T-helper 2 cell (primary cell): ENCODE measurements around the gene PPIP5K2.
"Not testable (repeated sequence)": the region's sequence is repeated elsewhere in the genome, so short reads cannot be mapped to it uniquely, and the experiment has no call there.

Source experiments
- DNase-seq, 5 experiments: peaks; one replicate each; pipeline versions ENCODE4 v3.0.0 to v3.0.0-alpha.2; 2012 to 2022

Gene PPIP5K2

DNA sequence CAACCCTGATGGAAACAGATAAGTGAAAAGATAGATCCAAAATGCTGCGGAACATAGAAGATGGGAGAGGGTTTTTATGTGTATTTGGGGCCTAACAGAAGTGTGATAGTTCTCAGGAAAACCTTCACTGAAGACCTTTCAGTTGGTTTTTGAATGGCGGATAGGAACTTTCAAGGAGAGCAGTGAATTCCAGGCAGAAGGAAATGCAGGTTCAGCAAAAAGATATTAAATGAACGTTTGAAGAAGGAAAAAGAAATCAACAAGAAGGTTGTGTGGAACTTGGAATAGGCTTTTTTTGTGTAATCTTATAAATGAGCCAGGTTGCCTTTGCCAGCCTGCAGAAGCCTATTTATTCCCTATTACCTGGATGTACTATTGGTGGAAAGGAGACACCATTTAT, 2.1 kb downstream of the PPIP5K2 start:
- no peak for DNase-seq

DNA sequence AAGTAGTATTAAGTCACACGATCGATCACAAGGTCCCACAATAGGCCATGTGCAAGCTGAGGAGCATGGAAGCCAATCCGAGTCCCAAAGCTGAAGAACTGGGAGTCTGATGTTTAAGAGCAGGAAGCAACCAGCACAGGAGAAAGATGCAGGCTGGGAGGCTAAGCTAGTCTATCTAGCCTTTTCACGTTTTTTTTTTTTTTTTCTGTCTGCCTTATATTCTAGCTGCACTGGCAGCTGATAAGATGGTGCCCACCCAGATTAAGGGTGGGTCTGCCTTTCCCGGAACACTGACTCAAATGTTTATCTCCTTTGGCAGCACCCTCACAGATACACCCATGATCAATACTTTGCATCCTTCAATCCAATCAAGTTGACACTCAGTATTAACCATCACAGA, 6.5 kb downstream of the PPIP5K2 start:
- DNase-seq: no peak

DNA sequence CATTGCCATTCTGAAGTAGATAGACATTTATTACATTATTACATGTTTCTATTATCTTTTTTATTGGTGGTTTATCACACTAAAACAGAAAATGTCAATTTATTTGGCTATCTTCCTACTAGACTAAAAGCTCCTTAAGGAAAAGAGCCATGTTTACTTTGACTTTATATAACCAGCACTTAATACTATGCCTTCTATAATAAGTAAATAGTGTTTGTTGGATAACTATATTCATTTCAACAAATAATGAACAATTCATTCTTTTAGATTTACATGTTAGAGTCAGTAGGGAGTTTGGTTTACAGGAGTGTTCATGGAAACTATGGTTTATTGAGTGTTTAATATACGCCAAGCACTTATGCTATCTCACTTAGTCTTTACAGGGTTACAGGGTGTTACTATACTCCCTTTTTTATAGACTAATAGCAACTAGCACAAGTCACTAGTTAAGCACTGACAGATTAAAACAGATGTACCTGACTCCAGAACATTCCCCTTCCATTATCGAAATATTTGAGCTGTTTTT, 7.3 kb downstream of the PPIP5K2 start:
- no peak for DNase-seq

DNA sequence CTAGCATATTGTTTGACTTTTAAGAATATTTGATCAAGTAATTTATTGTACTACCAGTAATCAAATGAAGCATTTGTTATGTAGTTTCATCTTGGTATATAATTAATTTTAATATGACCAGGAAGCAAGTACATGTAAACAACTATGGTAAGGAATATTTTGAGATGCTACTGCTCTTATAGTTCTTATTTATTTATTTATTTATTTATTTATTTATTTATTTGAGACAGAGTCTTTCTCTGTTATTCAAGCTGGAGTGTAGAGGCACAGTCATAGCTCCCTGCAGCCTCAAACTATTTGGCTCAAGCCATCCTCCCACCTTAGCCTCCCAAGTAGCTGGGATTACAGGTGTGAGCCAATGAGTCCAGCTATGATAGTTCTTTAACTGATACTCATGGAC, 8.1 kb downstream of the PPIP5K2 start:
- no peak for DNase-seq

DNA sequence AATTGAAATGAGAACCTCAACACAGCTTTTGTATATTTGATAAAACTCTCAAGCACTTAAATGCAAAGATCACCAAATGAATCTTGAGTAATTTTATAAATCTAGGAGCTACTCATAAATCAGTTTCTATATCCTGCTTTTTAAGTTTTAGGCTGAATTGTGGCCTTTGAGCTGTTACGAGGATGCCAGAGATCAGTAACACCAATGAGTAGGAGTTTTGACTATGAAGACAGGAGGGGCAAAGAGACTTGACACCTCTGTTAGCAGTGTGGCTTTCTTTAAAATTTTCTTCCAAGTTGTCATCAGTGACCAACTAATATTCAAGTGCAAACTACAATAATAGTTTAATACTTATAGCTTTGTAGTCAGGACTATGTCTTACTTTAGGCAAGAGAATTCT, 12.6 kb downstream of the PPIP5K2 start:
- DNase-seq: no peak

DNA sequence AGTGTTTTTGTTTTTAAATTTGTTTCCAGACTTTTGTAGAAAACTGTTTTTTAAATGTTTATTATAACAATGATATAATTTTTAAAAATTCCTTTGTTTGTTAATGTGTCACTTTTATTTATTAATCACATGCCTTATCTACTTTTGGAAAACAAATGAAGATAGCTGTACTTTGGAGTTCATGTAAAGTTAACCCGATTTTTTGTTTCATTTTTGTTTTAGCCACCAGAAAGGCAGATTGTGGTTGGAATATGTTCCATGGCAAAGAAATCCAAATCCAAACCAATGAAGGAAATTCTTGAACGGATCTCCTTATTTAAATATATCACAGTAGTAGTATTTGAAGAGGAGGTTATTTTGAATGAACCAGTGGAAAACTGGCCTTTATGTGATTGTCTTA, 13.1 kb downstream of the PPIP5K2 start:
- no peak for DNase-seq

DNA sequence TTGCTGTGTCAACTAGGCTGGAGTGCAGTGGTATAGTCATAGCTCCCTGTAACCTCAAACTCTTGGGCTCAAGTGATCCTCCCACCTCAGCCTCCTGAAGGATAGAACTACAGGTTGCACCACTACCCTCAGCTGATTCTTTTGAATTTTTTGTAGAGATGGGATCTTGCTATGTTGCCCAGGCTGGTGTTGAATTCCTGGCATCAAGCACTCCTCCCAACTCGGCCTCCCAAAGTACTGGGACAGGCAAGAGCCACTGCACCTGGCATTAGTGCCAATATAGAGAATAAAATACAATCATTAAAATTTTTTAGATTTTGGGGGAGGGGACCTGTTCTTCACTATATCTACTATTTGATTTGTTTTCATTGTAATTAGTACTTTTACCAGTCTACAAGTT, 15.4 kb downstream of the PPIP5K2 start:
- no peak for DNase-seq

DNA sequence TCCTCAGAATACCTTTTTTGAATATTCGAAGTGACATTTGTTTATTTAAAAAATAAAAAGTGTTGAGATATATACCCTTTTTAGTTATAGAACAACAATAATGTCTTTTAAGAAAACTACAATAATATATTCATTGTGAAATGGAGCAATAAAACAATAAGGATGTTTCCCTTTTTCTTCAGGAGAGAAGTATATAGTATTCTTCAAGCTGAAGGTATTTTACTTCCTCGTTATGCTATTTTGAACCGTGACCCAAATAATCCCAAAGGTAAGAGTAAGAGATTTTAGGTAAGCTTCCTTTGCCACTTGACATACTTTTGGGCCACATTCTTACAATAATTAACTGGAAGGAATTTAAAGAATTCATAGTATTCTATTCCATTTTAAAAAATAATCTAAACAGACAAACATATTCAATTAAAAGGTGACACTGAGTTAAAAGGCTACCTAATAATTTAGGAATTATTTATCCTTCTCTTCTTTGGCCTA, 18.1 kb downstream of the PPIP5K2 start:
- DNase-seq: no peak

DNA sequence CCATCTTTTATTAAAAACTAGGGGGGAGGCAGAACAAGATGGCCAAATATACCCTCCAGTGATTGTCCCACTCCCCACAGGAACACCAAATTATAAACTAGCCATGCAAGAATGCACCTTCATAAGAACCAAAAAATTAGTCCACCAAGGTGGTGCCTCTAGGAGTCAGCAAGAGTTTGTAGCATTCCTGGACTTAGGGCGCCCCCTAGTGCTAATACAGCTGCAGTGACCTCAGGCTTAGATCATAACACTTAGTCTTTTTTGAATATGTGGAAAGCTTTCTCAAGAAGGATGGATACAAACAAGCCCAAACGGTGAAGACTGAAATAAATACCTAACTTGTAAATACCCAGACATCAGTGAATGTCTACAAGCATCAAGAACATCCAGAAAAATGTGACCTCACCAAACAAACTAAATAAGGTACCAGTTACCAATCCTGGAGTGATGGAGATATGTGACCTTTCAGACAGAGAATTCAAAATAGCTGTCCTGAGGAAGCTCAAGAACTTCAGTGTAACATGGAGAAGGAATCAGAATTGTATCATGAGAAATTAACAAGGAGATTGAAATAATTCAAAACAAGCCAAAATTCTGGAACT, 19.3 kb downstream of the PPIP5K2 start:
- peak; percentile 33 to 75 (median 67) for DNase-seq

DNA sequence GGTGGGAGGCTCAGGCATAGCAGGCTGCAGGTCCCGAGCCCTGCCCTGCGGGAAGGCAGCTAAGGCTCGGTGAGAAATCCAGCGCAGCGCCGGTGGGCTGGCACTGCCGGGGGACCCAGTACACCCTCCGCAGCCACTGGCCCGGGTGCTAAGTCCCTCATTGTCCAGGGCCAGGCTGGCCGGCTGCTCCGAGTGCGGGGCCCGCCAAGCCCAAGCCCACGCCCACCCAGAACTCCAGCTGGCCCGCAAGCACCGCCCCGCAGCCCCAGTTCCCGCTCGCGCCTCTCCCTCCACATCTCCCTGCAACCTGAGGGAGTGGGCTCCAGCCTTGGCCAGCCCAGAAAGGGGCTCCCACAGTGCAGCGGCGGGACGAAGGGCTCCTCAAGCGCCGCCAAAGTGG, 22.0 kb downstream of the PPIP5K2 start:
- DNase-seq: not testable (repeated sequence)

DNA sequence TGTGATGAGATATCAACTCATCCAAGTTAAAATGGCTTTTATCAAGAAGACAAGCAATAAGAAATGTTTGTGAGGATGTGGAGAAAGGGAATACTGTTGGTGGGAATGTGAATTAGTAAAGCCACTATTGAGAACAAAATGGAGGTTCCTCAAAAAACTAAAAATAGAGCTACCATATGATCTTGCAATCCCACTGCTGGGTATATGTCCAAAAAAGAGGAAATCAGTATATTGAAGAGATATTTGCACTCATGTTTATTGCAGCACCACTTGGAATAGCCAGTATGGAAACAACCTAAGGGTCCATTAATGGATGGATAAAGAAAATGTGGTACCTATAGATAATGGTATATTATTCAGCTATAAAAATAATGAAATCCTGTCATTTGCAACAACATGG, 25.1 kb downstream of the PPIP5K2 start:
- DNase-seq: no peak

DNA sequence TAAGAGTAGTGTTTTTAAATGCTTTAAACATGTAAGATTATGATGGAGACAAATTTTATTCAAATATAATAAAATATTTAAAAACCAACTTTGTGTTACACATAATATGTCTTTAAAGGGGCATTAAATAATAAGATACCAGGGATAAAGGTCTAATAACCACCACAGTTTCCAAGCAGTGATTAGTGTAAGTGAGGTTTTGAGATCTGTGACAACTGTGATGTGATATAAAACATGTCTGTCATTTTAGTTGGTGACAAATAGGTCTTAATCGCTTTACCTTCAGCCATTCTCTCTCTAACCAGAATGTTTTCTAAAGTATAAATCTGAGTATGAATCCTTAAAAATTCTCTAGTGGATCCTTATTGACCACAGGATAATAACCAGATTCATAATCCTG, 28.1 kb downstream of the PPIP5K2 start:
- DNase-seq: no peak

DNA sequence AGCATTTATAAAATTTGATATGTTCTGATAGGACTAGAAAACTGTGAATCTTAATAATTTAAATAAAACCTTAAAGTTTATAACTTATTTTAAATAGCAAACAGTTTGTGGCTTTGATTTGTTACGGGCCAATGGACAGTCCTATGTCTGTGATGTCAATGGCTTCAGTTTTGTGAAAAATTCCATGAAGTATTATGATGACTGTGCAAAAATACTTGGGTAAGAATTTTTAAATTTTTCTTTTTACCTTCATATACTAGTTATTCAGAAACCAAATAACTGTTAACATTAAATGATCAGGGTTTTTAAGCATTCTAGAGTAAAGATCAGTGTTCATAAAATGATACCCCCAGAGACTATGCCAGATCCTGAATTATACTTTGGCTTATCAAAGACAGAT, 31.1 kb downstream of the PPIP5K2 start:
- DNase-seq: no peak

DNA sequence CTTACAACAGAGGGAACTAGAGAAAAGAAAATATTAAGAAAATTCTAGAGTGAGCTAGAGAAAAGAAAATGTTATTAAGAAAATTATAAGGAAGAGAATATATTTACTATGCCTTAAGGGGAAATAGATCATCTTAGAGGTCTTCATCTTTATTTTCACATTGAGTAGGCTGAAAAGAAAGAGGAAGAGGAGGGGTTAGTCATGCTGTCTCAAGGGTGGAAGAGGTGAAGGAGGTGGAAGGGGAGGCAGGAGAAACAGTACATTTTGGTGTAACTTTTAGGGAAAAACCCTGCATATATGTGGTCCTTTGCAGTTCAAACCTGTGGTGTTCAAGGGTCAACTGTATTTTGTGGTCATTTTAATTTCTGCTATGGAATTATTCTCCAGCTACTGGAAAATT, 46.6 kb downstream of the PPIP5K2 start:
- no peak for DNase-seq

DNA sequence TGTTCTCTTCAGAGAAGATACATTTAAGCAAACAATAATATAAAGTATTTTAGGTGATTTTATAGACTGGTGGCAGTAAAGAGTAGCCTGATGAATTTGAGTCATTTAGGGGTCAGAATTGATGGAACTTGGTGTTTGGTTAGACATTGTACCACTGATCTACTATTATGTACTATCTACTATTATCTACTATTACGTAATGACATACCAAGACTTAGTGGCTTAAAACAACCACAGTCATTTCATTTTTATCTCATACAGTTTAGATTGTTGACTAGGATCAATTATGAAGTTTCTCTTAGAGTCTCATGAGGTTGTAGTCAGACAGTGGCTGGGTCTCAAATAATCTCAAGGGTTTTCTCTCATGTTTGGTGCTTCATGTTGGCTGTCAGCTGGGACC, 54.0 kb downstream of the PPIP5K2 start:
- DNase-seq: no peak

DNA sequence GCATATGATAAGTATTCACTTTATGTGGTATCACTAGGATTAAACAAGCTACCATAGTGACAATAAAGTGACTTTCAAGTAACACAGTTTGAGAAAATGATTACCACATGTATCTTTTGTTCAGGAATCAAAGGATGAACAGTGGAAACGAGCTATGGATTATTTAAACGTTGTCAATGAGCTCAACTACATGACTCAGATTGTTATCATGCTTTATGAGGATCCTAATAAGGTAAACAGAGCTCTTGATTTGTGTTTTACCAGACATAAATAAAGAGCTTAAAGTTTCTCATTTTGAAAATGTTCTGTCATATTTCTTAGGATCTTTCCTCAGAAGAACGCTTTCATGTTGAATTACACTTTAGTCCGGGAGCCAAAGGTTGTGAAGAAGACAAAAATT, 57.4 kb downstream of the PPIP5K2 start:
- DNase-seq: no peak

DNA sequence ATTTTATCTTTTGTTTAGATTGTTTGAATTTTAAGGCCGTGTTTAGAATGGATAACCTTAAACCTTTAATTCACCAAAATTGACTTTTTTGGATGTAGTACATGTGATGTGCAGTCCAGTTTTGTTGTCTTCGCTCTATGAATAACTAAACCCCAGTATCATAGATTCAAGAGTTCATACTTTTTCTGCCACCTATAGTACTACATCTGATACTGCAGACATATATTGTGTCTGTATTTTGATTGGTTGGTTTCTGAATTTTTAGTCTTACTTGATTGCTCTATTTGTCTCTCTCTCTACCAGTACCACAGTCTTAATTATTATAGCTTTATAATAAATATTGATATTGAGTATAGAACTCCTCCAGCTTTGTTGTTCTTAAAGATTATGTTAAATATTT, 58.1 kb downstream of the PPIP5K2 start:
- no peak for DNase-seq

DNA sequence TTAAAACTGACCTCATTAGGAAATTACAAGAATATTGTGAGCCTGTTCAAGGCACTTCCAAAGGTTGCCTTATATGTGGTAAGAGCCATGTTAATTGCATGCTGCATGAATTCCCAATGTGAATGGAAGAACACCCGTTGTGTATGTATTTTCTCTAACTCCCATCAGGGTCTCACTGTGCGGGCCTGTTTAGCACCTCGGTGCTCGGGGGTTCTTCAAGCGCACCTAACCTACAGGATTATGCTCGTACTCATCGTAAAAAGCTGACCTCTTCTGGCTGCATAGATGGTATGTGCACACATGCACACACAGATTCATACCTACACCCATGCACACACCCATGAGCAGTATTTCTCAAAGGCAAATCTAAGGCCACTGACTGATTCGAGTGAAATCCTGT, 66.1 kb downstream of the PPIP5K2 start:
- no peak for DNase-seq

DNA sequence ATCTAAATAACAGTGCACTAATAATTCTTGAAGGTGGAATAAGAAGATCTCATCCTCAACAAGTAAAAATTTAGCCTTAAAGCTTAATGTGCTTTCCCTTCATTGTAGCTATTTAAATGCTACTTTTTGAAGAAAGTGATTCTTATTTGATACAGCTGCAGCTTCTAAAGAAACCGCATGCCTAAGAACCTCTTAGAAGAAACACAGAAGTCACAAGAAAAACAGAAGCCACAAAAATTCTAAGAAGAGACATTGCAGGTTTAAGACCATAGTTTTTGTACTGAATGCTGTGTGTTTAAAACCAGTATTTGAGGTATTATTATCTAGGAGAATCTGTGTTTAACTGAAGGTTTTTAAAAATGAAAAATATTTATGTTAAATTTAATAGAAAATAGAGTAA, 68.3 kb downstream of the PPIP5K2 start:
- DNase-seq: no peak

DNA sequence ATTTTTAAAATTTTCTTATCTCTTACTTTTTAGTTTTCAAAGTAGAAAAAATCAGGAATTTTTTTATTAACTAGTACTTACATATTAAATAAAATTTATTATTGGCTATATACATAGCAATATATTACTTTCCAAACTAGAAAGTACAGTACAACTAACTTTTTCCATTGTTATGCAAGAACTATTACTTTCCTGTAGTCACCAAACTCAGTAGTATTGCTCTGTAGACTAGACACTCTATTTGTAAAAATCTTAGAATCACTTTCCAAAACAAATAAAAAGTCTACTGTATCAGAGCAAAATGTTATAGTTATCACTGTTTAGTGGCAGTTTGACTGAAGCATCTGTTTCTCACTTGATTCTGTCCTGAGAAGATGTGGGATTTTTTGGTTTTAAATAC, 83.1 kb downstream of the PPIP5K2 start:
- no peak for DNase-seq

DNA sequence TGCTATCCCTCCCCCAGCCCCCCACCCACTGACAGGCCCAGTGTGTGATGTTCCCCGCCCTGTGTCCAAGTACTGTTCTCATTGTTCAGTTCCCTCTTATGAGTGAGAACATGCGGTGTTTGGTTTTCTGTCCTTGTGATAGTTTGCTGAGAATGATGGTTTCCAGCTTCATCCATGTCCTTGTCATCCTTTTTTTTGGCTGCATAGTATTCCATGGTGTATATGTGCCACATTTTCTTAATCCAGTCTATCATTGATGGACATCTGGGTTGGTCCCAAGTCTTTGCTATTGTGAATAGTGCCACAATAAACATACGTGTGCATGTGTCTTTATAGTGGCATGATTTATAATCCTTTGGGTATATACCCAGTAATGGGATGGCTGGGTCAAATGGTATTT, 84.9 kb downstream of the PPIP5K2 start:
- DNase-seq: not testable (repeated sequence)

DNA sequence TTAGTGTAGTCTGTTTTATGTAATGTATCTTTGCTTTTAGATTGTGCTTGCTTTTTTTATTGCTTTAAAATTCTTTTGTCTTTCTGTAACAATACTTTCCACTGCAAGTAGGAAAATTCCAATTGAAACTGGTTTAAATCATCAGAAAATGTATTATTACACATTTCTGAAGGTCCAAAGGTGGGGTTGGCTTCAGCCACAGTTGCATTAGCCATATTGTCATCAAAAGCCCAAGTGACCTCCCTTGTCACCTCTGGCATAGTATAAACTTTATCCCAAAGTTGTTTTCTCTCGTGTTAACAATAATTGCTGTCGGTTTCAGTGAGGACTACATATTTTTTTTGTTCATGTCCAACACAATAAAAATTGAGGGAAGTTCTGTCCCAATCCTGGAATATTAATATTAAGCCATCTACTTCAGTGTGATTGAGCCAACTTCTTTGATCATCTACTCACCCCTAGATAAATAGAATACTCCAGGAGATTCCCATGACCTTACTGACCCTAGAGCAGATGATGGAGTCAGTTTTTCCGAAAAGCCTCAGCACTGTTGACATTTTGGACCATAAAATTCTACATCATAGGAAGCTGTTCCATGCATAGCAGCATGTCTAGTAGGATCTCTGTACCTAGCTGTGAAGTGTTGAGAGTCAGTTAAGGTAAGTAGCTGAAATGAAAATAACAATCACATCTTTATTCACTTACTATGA, 86.0 kb downstream of the PPIP5K2 start:
- DNase-seq: no peak

DNA sequence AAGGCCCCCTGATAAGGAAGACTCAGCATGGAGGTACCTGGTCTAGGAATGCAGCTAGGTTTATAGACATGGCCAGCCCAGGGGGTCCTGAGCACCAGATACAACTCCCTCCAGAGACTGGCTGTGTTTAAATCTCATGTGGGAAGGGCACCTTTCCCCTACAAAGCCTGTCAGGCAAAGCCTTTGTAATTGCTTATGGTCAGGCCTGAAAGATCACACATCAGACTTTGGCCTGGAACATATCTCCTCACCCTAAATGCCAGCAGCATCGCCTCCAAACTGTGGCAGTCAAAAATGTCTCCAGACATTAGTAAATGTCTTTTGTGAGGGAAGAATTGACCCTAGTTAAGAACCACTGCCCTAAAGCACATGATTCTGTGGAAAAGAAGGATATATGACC, 86.9 kb downstream of the PPIP5K2 start:
- no peak for DNase-seq

DNA sequence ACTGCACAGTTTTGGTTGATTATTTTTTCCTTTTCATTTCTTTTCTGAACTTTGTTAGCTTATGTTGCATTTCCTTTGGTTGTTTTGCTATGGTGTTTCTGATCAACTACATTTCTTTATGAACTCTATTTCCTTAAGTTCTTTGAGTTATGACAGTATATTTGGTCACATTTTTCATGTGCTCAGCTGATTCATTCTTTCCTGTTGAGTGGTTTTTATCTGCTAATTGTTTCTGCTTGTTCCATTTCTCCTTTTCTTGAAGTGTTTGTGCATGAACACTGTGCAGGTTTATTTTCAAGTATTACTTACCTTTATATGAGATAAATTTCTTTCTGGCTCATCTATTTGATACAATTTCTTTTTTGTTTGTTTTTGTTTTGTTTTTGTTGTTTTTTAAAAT, 87.6 kb downstream of the PPIP5K2 start:
- peak in 1 of 5 experiments; percentile 22 for DNase-seq

DNA sequence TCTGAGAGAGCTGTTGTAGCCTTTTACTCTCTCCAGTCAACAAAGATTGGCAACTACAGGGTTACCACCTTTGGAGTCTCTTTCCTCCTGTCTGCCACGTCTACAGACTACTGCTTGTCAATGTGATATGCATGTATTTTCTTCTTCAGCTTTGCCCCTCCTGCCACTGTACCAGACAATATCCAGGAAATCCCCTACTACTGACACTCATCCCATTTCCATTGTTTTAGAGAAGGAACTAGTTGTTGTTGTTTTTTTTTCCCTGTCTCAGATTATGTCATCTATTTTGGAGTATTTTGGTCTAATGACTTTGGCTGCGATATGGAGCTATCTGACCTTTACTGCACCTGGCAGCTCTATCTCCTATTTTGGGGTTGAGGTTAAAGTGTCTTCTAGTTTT, 88.4 kb downstream of the PPIP5K2 start:
- DNase-seq: no peak
